Kidney (tissue), 14 donors: Measurements from ENCODE around the gene EPHA1. TPM values are rescaled to one million over a fixed set of nuclear protein-coding genes. Genes with fewer than 3 reads are reported as not detected.

Experiments used
- DNase-seq, 5 donors: peaks; one replicate each; pipeline ENCODE4 v3.0.0-alpha.2; 2013 to 2020
- FAIRE-seq: peaks from 2 replicates; lab custom pipeline; 2012; peaks lifted over from hg19 to GRCh38; lab: Jason Lieb, UNC
- H3K27ac ChIP-seq, 2 donors: one replicate each; pipeline ENCODE4 v1.7.0; 2013; ENCODE audit warnings: low read depth in 2 of 2, low read length in 2 of 2, inconsistent platforms in 1 of 2
- H3K27me3 ChIP-seq: one replicate; pipeline ENCODE4 v1.7.1; 2013; ENCODE audit warnings: low read length, inconsistent platforms; ENCODE audit not compliant: control insufficient read depth, insufficient read depth
- H3K36me3 ChIP-seq, 3 donors: one replicate each; pipeline versions ENCODE4 v1.7.0 to v1.7.1; 2013; ENCODE audit warnings: low read length in 3 of 3, control low read depth in 1 of 3, inconsistent platforms in 1 of 3; ENCODE audit not compliant: insufficient read depth in 3 of 3, control insufficient read depth in 2 of 3
- H3K4me1 ChIP-seq, 3 donors: one replicate each; pipeline versions ENCODE4 v1.7.0 to v1.7.1; 2013; ENCODE audit warnings: low read length in 3 of 3, inconsistent platforms in 1 of 3, low read depth in 1 of 3; ENCODE audit not compliant: control insufficient read depth in 2 of 3, insufficient read depth in 2 of 3
- H3K4me3 ChIP-seq, 3 donors: one replicate each; pipeline versions ENCODE4 v1.7.0 to v1.8.1; 2013; ENCODE audit warnings: low read length in 3 of 3, control low read depth in 1 of 3, inconsistent platforms in 1 of 3
- H3K9ac ChIP-seq, 3 donors: one replicate each; pipeline versions ENCODE4 v1.7.0 to v1.7.1; 2013; ENCODE audit warnings: low read length in 3 of 3, control low read depth in 1 of 3, inconsistent platforms in 1 of 3
- H3K9me3 ChIP-seq, 3 donors: one replicate each; pipeline versions ENCODE4 v1.7.0 to v1.7.1; 2013; ENCODE audit warnings: low read length in 3 of 3, control low read depth in 1 of 3, inconsistent platforms in 1 of 3; ENCODE audit not compliant: control insufficient read depth in 2 of 3, insufficient read depth in 1 of 3
- CTCF ChIP-seq: IDR thresholded peaks from 3 replicates; pipeline ENCODE4 v1.5.1; 2012; ENCODE audit warnings: mild to moderate bottlenecking, moderate library complexity, borderline replicate concordance; ENCODE audit not compliant: insufficient read depth; ENCODE audit errors: extremely low read depth
- intact Hi-C: fragments of 100-400 bp; cut with DNase I; formaldehyde crosslinking; loops from one replicate; pipeline ENCODE4 v1.11.1; 2022
- polyA plus RNA-seq: library from polyadenylated mRNA; stranded (reverse); fragments of 350-450 nt; fragmentation: Illumina TruSeq; extraction: RNeasy Lipid Tissue Mini Kit (QIAGEN cat#74804); gene quantifications from one replicate; pipeline ENCODE4 v1.2.3, GENCODE V29; 2014; ENCODE audit warnings: low read depth, low replicate concordance; ENCODE audit not compliant: insufficient read depth
- total RNA-seq: library from RNA; stranded (reverse); fragmentation: NEBNext Ultra II Directional; extraction: Animal tissue kit (Norgen Biotek cat#: 25700); gene quantifications from one replicate; pipeline ENCODE4 v1.2.1, GENCODE V29; 2021
- donor health status: control.
- donor health status: control.
- donor health status: control.
- donor health status: control.
- donor health status: control.
- donor health status: DM: yes; HTN: yes; CAD: no.
- donor health status: Normal renal cell carcinoma (clear cell type).

Gene EPHA1
- total and polyA plus RNA-seq, 2 donors from 2014 or later, result 6.9 to 22.3 TPM

- intact Hi-C loops, result no loop called here
Observed at GRCh38 chr7:143354965-143355364, 53.7 kb downstream of the EPHA1 start.

GRCh38 chr7:143354376-143354775, 54.3 kb downstream of the EPHA1 start:
- Histone ChIP-seq H3K9ac (no peak overlapping the region), H3K27me3 (no peaks in the 10 kb centered on the region), H3K4me3 (no peak overlapping the region), H3K36me3 (no peaks in the 10 kb centered on the region), H3K4me1 (no peaks in the 10 kb centered on the region), H3K27ac (no peak overlapping the region), H3K9me3 (no peaks in the 10 kb centered on the region)
- intact Hi-C loops, result no loop called here
- no peak for TF ChIP-seq CTCF
- no peak for FAIRE-seq
- no peak for DNase-seq

More at GRCh38 chr7:143354965-143355364, 53.7 kb downstream of the EPHA1 start:
- no peak for FAIRE-seq
- no peaks in the 10 kb centered on the region for H3K27me3 ChIP-seq
- no peaks in the 10 kb centered on the region for H3K9me3 ChIP-seq
- TF ChIP-seq CTCF, result no peak
- no peak overlapping the region for H3K27ac ChIP-seq
- H3K4me1 ChIP-seq, result no peaks in the 10 kb centered on the region
- DNase-seq, result no peak
- no peaks in the 10 kb centered on the region for H3K36me3 ChIP-seq
- H3K4me3 ChIP-seq, result no peak overlapping the region
- no peak overlapping the region for H3K9ac ChIP-seq

DNA sequence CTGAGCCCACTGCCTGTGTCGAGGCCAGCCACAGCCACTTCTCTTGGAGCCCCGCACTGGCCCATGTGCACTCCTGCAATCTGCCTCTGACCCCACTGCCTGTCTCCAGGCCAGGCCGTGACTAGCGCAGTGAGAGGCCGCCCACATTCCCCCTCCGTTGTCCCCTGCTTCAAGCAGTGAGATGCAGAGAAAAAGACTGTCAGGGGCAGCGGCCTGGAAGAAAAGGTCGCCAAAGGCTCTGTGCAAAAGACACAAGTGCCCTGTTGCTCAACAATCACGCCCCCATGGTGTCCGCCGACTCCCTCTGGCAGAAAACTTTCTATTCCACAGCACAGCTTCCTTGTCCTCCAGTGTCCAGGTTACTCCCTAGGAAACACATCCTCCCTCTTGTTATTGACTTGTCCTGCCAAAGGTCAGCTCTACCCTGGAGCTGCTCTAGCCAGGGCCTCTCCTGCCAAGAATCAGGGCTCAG, 56.1 kb downstream of the EPHA1 start:
- no peak for TF ChIP-seq CTCF
- no peaks in the 10 kb centered on the region for H3K4me1 ChIP-seq
- no peak overlapping the region for H3K9ac ChIP-seq
- H3K36me3 ChIP-seq, result no peaks in the 10 kb centered on the region
- DNase-seq (peak in 1 of 5 donors; percentile 9), FAIRE-seq (no peak)
- H3K4me3 ChIP-seq, result no peak overlapping the region
- intact Hi-C loops, result no loop called here
- no peak overlapping the region for H3K27ac ChIP-seq
- no peaks in the 10 kb centered on the region for H3K27me3 ChIP-seq
- no peaks in the 10 kb centered on the region for H3K9me3 ChIP-seq

DNA sequence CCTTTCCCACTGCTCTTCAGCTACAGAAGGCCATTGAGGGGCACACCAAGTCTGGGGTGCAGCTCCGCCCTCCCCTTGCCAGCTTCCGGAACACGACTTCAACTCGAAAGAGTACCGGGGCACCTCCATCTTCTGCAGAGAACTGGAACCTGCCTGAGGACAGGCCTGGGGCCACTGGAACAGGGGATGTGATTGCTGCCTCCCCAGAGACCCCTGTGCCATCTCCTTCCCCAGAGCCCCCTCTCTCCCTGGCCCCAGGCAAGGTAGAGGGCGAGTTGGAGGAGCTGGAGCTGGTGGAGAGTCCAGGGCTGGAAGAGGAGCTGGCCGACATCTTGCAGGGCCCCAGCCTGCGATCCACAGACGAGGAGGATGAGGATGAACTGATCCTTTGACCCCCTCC, 57.1 kb downstream of the EPHA1 start:
- intact Hi-C loops, result no loop called here
- FAIRE-seq (no peak), DNase-seq (no peak)
- Histone ChIP-seq H3K9me3 (no peaks in the 10 kb centered on the region), H3K27me3 (no peaks in the 10 kb centered on the region), H3K4me3 (no peak overlapping the region), H3K27ac (no peak overlapping the region), H3K9ac (no peak overlapping the region), H3K4me1 (no peaks in the 10 kb centered on the region), H3K36me3 (no peaks in the 10 kb centered on the region)
- no peak for TF ChIP-seq CTCF
